K562 (cell line): ENCODE measurements around the gene WDR64. TPM values are rescaled to one million over a fixed set of nuclear protein-coding genes. Genes with fewer than 3 reads are reported as not detected.

ENCODE experiments used
- AFF1 ChIP-seq, 2 experiments: fragments of 450-650 bp; IDR thresholded peaks; 2 replicates each; pipeline ENCODE4 v1.6.1; 2018; ENCODE audit warnings: mild to moderate bottlenecking in 2 of 2, low read depth in 1 of 2; ENCODE audit not compliant: partially characterized antibody in 2 of 2
- BMI1 ChIP-seq: fragments of 150-350 bp; IDR thresholded peaks from 2 replicates; pipeline ENCODE4 v1.6.1; 2014; ENCODE audit warnings: low read length
- CGGBP1 ChIP-seq: fragments of 250-450 bp; sonication (Bioruptor Pico); IDR thresholded peaks from 2 replicates; pipeline ENCODE4 v1.9.0; 2021; ENCODE audit warnings: mild to moderate bottlenecking
- DDX20 ChIP-seq: fragments of 450-650 bp; IDR thresholded peaks from 2 replicates; pipeline ENCODE4 v1.6.1; 2016; ENCODE audit warnings: missing genetic modification characterization, low read depth, mild to moderate bottlenecking, missing compliant biosample characterization, moderate library complexity
- EHMT2 ChIP-seq: fragments of 450-650 bp; IDR thresholded peaks from 2 replicates; pipeline ENCODE4 v1.6.1; 2018; ENCODE audit warnings: antibody characterized with exemption
- ETS2 ChIP-seq: IDR thresholded peaks from 2 replicates; pipeline ENCODE4 v1.6.1; 2016; ENCODE audit warnings: borderline replicate concordance, missing genetic modification characterization, mild to moderate bottlenecking, moderate library complexity, missing compliant biosample characterization; ENCODE audit not compliant: poor library complexity, severe bottlenecking
- GATAD2B ChIP-seq: fragments of 450-650 bp; IDR thresholded peaks from 2 replicates; pipeline ENCODE4 v1.6.1; 2017; ENCODE audit warnings: mild to moderate bottlenecking, borderline replicate concordance
- HDAC3 ChIP-seq: fragments of 450-650 bp; IDR thresholded peaks from 2 replicates; pipeline ENCODE4 v1.6.1; 2018; ENCODE audit warnings: borderline replicate concordance, mild to moderate bottlenecking, moderate library complexity; ENCODE audit not compliant: partially characterized antibody
- KLF16 ChIP-seq: IDR thresholded peaks from 2 replicates; pipeline ENCODE4 v1.6.1; 2016; ENCODE audit warnings: antibody characterized with exemption
- L3MBTL2 ChIP-seq: fragments of 450-650 bp; IDR thresholded peaks from 2 replicates; pipeline ENCODE4 v1.6.1; 2016; ENCODE audit warnings: mild to moderate bottlenecking, moderate library complexity
- MEF2A ChIP-seq: IDR thresholded peaks from 2 replicates; pipeline ENCODE4 v1.6.1; 2011; ENCODE audit warnings: low read depth, mild to moderate bottlenecking, low read length, moderate library complexity; ENCODE audit not compliant: control insufficient read depth
- MNT ChIP-seq, 2 experiments: fragments of 450-650 bp; conservative IDR thresholded peaks; 2 replicates each; pipeline ENCODE4 v1.6.1; 2017; ENCODE audit warnings: mild to moderate bottlenecking in 2 of 2, moderate library complexity in 2 of 2
- NCOA4 ChIP-seq: fragments of 450-650 bp; IDR thresholded peaks from 2 replicates; pipeline ENCODE4 v1.6.1; 2018; ENCODE audit warnings: mild to moderate bottlenecking; ENCODE audit not compliant: partially characterized antibody
- NEUROD1 ChIP-seq: fragments of 150-350 bp; IDR thresholded peaks from 2 replicates; pipeline ENCODE4 v1.6.1; 2014; ENCODE audit warnings: borderline replicate concordance, low read length, low read depth; ENCODE audit not compliant: partially characterized antibody
- PHB2 ChIP-seq: fragments of 450-650 bp; IDR thresholded peaks from 2 replicates; pipeline ENCODE4 v1.6.1; 2017; ENCODE audit warnings: low read depth
- RBM39 ChIP-seq: fragments of 200-400 bp; formaldehyde crosslinking; optimal IDR thresholded peaks from 2 replicates; pipeline ENCODE3; 2018; ENCODE audit warnings: low read depth, low read length
- SMAD1 ChIP-seq: fragments of 150-350 bp; IDR thresholded peaks from 2 replicates; pipeline ENCODE4 v1.6.1; 2014; ENCODE audit warnings: low read length, low read depth; ENCODE audit not compliant: partially characterized antibody
- TEAD4 ChIP-seq, 2 experiments: sonication (generic) in 1 of 2; formaldehyde crosslinking in 1 of 2; IDR thresholded peaks; 2 replicates each; pipeline versions ENCODE4 v1.6.1 to v1.8.0; 2012 to 2022; ENCODE audit warnings: borderline replicate concordance in 1 of 2, inconsistent platforms in 1 of 2, low read length in 1 of 2, mild to moderate bottlenecking in 1 of 2, missing genetic modification reagents in 1 of 2
- ZNF639 ChIP-seq, 2 experiments: fragments of 200-800 bp in 1 of 2; sonication (Bioruptor generic) in 1 of 2; sonication (generic) in 1 of 2; formaldehyde crosslinking in 1 of 2; IDR thresholded peaks in 1 of 2; conservative IDR thresholded peaks in 1 of 2; 2 replicates each; pipeline versions ENCODE4 v1.5.0 to v1.6.1; 2016 to 2020; ENCODE audit warnings: missing compliant biosample characterization in 1 of 2, missing genetic modification characterization in 1 of 2, missing genetic modification reagents in 1 of 2
- polyA plus RNA-seq, 8 experiments: library from polyadenylated mRNA; depleted of rRNA in 4 of 8; stranded (reverse) in 5 of 8; unstranded in 3 of 8; fragments of >200 nt; fragmentation: Nextera tagmentation in 2 of 8; fragmentation: Illumina TruSeq in 1 of 8; extraction: Ambion mirVana in 2 of 8; extraction: Trizol in 1 of 8; gene quantifications; 2 replicates each; pipeline versions ENCODE4 v1.2.1 to v1.2.3, GENCODE V29; 2011 to 2014; ENCODE audit warnings: inconsistent platforms in 1 of 8, missing spikeins in 1 of 8
- total RNA-seq, 7 experiments: library from RNA; depleted of rRNA in 6 of 7; stranded (reverse); fragments of >200 nt in 6 of 7; fragmentation: Illumina TruSeq in 2 of 7; extraction: Trizol in 2 of 7; gene quantifications; 2 replicates each; pipeline versions ENCODE4 v1.2.1 to v1.2.3, GENCODE V29; 2011 to 2021; ENCODE audit warnings: low replicate concordance in 1 of 7

Gene WDR64
- total and polyA plus RNA-seq, 9 of the 15 experiments (the other 6 are each of a cell fraction or from before 2014, with no cell fraction given): 0.06 to 0.29 (median 0.19) TPM; not detected in 5

GRCh38 chr1:241696172-241696814 lies 44.2 kb downstream of the WDR64 start (continued):
- TF ChIP-seq NCOA4 (peak; percentile 52), MEF2A (peak; percentile 60; the same call in 1 of the 2 replicates), PHB2 (peak; percentile 90), CGGBP1 (0 out of 2 replicates have a peak, but pooled peaks have one; percentile 44), BMI1 (no peak), ETS2 (tag) (no peak), SMAD1 (no peak), ZNF639 (CRISPR knock-in tag; conservative IDR thresholded peaks at IDR 0.05 in 1 of 2, IDR thresholded peaks at IDR 0.05 in 1 of 2) (peak in 1 of 2 experiments; percentile 27; a peak in 1 of 4 replicates), HDAC3 (peak; percentile 93), GATAD2B (peak; percentile 46; the same call in 1 of the 2 replicates), DDX20 (tag) (no peak), L3MBTL2 (peak; percentile 13; the same call in 1 of the 2 replicates), AFF1 (IDR thresholded peaks at IDR 0.05; ENCODE audit: low read depth in 1 of 2, partially characterized antibody in 2 of 2) (peak; percentile 23 to 85), EHMT2 (peak; percentile 75; the same call in 1 of the 2 replicates), KLF16 (peak; percentile 95), NEUROD1 (peak; percentile 82), TEAD4 (IDR thresholded peaks at IDR 0.05; ENCODE audit: low read length) (peak; percentile 97), TEAD4 (CRISPR knock-in tag; IDR thresholded peaks at IDR 0.05; ENCODE audit: borderline replicate concordance) (no peak), RBM39 (no peak), MNT (conservative IDR thresholded peaks at IDR 0.05) (peak in 1 of 2 experiments; percentile 61; a peak in 1 of 4 replicates)
